HL-60/S4 treated with phorbol 12-myristate 13-acetate at 8.2 ng/mL for 4 days and 3 days (cell line): Measurements from ENCODE around the gene GABRB2.

ENCODE experiments used
- in situ Hi-C: fragments of 300-500 bp; cut with MboI; formaldehyde crosslinking; loops from 2 replicates; pipeline ENCODE4 v1.15.0; 2022; ENCODE audit warnings: low sequenced_read_pairs

GABRB2 gene

DNA sequence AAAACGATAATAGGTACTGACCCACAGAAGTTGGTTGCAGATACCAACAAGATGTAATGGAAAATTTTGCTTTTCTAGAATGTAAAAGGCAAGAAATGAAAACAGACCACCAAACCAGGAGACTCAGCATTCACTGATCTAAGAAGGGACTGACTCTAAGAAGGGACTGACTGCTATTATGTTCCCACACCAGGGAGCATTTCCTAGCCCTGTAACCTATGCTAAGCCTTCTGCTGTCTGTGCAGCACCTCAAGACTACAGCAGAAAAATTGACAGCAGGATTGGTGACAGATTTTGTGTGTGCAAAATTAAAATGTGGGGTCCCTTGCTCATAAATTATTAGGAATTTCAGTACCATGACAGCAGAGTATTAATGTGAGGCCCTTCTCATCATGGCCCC is 154.8 kb downstream of the GABRB2 start:
- in situ Hi-C loops, result no loop called here

DNA sequence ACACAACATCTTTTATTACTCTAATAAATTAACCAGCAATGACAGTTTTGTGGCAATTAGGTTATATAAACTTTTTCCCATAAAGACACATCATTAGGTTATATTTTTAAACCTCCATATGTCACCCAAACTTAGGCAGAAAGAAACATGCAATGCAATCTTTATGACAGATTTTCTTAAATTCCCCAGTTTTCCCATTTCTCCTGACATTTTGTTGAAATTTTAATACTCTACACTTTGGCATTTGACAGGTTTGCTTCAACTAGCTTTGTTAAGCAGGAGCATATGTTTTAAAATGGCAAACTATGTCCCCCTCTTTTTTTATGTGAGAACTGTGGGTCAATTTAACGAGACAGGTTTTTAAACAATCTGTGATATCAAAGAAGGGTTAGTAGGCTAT is 155.5 kb downstream of the GABRB2 start:
- in situ Hi-C loops, result no loop called here

- in situ Hi-C loops, result no loop called here
Measured at GRCh38 chr5:161387121-161387520, 159.4 kb downstream of the GABRB2 start.

GRCh38 chr5:161385027-161385426 is 161.5 kb downstream of the GABRB2 start:
- in situ Hi-C loops, result no loop called here

- in situ Hi-C loops, result no loop called here
Measured at GRCh38 chr5:161382685-161383084, 163.8 kb downstream of the GABRB2 start.

- in situ Hi-C loops, result no loop called here
Measured at GRCh38 chr5:161380486-161380885, 166.0 kb downstream of the GABRB2 start.

DNA sequence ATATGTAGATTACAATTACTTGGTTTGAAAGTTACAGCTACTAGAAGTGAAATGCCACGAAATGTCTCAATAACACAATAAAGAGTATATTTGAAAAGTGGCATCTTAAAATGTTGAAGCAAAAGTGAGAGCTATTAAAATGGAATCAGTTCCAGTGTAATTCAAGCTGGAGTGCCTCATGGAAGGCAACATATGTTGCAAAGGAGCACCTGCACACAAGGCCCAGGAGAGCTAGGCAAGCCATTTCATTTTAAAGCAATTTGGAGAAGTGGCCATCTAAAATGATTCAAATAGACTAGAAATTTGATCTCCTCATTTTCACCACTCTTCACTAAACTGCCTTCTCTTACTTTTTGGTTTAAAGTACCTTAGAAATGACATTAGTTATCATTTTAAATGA is 167.8 kb downstream of the GABRB2 start:
- in situ Hi-C loops, result no loop called here

DNA sequence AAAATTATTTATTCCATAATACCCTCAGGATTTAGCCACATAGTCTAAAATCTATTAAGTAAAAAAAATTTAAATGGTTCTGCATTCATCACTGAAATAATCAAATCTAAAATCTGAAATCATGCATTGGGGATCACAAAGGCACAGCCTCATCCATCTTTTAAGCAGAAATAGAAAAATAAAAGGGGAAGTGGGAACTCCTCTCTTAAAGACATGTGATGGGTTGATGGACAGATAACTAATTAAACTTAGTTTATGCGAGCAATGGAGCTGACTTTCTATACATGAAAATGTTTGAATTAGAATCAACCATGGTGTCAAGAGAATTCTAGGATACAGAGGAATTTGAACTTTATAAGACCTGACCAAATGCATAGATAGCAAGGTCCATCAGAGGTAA is 170.5 kb downstream of the GABRB2 start:
- in situ Hi-C loops, result no loop called here

DNA sequence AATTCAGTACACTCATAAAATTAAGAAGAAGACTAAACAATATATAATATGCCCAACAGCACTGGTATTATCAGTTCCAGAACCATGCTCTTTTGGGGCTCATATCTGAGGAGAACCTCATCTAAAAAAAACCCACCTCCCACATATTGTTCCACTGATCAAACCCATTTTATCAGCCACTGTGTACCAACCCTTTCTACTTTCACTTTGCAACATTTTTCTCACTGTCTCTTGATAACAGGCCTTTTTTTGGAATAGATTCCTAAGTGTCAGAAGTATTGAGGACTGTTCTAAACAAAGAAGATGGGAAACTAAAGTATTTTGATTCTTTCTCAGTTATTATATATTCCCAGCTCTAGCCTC is 173.2 kb downstream of the GABRB2 start:
- in situ Hi-C loops, result no loop called here

DNA sequence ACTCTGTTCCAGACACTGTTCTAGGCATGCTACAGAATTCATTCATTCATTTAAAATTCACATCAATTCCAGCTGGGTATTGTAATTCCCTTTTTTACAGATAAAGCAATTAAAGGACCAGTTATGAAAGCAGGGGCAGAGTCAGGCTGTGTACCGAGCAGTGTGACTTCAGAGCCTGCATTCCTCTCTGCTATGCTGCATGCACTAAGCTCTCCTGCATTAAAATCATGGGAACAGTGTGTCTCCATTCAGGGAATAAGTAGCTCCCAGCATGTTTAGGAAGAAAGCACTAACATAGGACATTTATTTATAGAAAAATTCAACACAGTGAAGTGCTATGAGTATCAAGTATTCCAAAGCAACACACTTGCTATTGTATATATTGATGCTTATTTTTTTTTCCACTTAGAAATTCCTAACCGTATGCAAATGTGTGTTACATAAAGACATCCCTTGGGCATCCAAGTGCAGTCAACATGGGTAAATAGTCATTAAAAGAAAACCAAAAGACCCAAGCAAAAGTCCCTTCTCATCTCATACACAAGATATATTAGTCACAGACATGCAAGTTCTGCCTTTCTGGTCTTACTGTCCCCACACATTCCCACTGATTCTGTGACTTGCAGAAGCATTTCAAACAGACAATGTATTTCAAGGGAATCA is 173.7 kb downstream of the GABRB2 start:
- in situ Hi-C loops, result no loop called here

DNA sequence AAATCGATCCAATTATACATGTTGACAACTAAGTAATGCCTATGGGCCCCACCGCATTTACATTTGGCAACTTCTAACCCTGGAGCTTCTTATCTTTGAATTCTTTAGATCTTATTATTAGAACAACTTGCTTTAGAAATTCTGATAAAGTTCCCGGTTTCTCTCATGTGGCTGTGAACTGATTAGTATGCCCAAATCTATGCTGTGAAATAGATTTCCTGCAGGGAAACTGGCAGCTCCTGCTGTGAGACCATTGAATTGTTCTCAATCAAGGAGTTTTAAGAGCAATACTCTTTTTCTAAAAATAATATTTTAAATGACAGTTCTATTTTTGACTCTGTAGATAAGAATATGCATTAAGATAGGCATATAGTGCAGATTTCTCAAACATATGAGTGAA is 177.5 kb downstream of the GABRB2 start:
- in situ Hi-C loops, result no loop called here

DNA sequence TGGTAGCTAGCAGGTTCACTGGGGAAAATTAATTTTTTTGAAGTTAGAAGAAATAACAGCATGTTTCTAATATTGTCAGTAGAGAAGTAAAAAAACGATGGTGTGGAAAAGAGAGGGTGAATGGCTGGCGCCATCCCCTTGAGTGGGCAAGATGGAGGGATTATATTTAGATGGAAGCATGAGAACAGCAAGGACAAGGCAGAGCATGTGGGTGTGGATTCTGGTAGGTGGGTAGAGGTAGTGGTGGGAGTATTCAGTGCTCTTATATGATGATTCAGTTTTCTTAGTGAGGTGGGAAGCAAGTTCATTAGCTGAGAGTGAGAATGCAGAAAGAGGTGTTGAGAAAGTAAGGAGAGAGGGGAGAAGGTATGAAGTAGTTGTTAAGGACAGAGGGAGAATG is 188.1 kb downstream of the GABRB2 start:
- in situ Hi-C loops, result no loop called here

GRCh38 chr5:161344234-161344633 is 202.3 kb downstream of the GABRB2 start:
- in situ Hi-C loops, result no loop called here

DNA sequence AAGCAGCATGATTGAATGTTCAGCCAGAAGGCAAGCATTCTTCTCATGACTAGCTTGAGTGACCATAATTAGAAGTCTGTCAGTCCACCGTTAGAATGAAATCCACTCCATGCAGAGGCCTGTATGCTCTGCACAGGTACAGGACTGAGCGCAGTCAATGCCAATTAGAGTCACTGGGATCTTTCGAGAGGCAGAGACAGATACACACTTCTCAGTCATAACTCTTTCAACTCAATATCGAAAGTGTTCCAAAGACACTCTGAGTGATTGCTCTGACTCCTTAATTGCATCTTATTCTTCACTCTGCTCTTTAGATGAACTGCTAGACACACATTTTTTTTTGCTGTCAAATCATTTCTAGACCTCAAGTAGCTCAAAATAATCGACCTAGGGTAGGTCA is 203.6 kb downstream of the GABRB2 start:
- in situ Hi-C loops, result no loop called here

DNA sequence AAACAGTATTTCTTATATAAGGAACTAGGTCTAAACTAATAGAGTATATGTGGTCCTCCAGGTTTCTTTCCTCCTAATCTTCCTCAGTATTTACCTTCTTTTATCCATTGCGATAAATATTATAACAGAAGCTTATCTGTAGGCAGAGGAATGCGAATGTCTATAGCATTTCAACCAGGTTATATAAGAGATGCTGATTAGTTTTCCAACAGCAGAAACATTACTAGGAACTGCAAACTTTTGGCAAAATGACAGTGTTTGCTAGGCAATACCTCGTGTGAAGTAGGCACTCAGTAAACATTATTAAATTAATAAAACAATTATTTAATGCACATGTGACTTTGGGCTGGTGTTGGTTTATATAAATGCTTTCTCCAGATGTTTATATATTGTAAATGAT is 206.5 kb downstream of the GABRB2 start:
- in situ Hi-C loops, result no loop called here

DNA sequence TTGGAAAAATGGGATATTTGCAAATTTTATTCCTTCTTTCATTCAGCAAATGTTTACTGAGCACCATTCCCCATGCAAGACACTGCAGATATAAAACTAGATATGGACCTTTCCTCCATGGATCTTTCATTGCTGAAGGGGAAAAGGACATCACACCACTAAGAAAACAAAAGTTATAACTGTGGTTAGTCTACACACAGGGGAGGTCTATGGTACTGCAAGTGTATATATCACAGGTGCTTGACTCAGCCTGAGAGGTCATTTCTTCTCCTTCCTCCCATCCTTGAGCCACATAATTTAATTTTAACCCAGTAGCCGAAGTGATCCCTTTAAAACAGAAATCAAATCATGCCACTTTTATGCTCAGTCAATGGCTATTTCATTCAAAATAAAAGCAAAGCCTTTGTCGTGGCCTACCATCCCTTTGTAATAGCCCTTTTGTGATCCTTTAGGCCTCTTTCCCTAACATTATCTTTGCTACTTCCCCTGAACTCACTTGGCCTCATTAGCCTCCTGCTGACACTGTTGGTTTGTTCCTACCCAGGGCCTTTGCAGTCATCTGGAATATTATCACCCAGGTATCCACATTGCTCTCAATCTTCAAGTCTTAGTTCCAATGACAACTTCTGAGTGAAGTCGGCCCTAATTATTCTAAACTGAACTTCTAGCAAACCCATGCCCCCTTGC is 213.2 kb downstream of the GABRB2 start:
- in situ Hi-C loops, result no loop called here

DNA sequence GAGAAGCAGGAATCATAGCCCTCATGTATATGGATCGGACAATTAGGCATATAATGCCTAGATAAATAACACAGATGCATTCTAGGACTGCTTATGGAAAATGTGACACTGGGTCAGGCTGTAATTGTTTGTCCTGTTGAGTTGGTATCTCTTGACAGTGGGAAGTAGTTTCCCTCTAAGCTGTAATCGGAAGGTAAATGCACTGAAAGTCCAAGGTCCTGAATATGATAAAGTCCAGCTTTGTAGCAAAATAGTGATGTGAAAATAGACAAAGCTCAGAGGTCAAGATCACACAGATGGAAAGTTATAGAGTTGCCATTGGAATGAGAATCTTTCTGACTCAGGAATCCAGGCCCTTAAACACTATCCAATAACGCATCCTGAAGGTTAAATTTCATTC is 214.2 kb downstream of the GABRB2 start:
- in situ Hi-C loops, result no loop called here

DNA sequence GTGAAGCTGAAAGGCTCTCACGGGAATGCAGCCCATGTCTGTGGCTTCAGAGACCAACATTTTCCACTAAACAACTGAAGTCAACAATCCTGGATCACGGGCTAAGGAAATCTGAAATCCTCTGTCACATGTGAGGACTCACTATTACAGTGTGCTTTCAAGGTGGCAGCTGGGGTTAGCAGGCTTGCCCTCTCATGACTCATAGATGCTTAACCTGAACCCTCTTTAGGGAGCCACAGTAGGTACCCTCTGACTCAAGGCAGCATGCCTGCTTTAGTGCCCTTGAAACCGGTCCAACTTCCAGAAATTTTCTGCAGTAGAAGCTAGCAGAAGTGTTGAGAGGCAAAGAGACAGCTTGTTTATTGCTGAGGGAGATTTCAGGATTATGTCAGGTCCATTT is 232.5 kb downstream of the GABRB2 start:
- in situ Hi-C loops, result no loop called here

DNA sequence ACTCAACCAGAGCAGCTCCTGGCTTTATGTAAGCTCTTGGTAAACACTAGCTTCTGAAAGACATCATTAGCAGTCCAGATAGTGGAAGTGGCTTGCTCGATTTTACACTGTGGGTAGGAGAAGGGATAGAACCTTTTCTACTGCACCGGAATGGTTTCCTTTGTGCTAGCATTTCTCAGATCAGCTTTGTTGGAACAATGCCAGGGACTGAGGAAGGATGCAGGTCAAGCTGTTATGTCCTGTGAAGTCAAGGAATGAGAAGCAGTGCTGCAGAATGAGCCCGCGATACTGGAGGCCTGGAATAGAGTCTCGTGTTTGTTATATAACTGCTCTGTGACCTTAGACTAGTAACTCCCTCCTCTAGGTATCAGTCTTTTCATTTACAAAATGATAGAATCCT is 233.6 kb downstream of the GABRB2 start:
- in situ Hi-C loops, result no loop called here

DNA sequence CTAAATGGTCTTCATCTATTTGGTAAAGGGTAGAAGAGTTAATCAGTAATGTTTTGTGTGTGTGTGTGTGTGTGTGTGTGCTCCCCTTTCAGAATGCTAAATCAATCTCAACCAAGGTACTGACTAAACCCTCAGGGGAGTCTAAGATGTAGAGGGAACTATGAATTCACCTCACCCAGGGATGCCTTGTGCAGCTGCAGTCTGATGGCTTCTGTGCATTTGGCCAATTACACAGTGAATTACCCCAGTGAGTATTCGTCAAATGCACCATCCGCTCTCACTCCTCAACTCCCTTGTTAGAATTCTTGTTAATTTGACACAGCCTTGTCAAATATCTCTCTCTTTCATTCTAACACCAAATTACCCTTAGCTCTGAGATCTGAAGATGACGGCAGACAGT is 234.6 kb downstream of the GABRB2 start:
- in situ Hi-C loops, result no loop called here

DNA sequence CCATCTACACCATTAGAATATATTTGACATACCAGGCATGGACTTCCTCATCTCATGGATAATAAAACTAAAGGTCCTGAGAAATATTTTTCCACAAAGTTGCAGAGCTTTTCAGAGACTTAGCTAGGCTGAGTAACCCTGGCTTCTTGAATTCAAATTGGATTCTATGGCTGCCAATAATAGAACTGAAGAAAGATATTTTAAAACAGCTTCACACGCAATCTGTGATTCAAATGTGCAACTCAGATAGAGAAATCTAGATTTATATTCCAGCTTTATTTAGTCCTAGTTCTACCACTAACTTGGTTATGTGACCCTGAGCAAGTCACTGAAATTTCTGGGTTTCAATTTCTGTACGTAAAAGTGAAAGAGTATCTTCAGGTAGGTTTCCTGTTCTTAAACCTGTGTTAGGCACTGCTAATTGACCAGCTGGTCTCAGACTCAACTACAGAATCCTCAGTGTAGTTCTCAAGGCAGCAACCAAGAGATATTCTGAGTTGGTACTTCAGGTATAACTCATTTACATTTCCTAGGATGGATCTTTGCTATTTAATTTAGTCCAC is 235.3 kb downstream of the GABRB2 start:
- in situ Hi-C loops, result no loop called here

DNA sequence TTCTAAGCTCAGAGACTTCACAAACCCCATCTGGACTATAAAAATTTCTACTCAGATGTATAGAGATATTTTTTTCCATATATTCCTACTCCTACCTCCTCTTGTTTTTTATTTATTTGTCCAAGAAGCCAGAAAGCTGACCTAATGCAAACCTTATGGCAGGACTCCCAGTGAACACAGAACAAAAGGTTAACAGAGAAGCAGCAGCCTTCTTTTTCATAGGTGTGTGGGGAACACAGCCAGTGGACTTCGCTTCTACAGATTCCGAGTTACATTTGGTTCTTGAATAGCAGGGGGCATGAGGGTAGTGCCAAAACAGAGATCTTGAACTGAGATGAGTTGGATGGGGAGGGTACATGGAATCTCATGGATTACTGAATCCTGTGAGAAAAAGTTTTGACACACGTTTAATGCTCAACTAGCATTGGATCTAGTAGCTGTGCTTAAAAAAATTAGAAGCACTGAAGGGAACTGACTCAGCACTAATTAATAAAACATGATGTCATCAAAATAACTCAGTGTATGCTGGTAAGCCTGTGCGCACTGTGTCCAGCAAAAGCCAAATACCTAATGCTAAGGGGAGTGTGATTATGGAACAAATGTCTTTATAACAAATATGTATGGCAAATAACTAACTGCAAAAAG is 240.1 kb downstream of the GABRB2 start:
- in situ Hi-C loops, result no loop called here
